HCT116 (cell line): Measurements from ENCODE around the gene HK1. TPM values are rescaled to one million over a fixed set of nuclear protein-coding genes. Genes with fewer than 3 reads are reported as not detected.

Experiments used
- ATAC-seq: fragments of 200-7000 bp; cut with Tn5 transposase; 2 replicates; pipeline ENCODE4 v1.9.1; 2020; ENCODE audit warnings: mild to moderate bottlenecking, moderate library complexity
- BruUV-seq: library from RNA; stranded (reverse); fragments of 400-500 nt; replicated peaks from 2 replicates; lab custom pipeline; 2021; lab: Mats Ljungman, UMichigan
- CTCF ChIA-PET: fragments of 300-600 bp; sonication (Branson Sonifier 250); formaldehyde crosslinking; loops from one replicate; lab custom pipeline; 2021; ENCODE audit warnings: antibody characterized with exemption; lab: Charles Lee
- POLR2A ChIA-PET: fragments of 300-600, 350-600 bp; sonication (Branson Sonifier 250); formaldehyde crosslinking; loops from one replicate; lab custom pipeline; 2021; ENCODE audit warnings: antibody characterized with exemption; lab: Charles Lee
- RAD21 ChIA-PET, 2 experiments: fragments of 300-600 bp; sonication (Branson Sonifier 250); formaldehyde crosslinking; loops; one replicate each; lab custom pipeline; 2023; ENCODE audit warnings: low total read pairs in 2 of 2; ENCODE audit not compliant: uncharacterized antibody in 2 of 2, unreplicated experiment in 2 of 2, low non-redundant PET in 1 of 2; lab: Charles Lee
- DNase-seq: peaks from one replicate; pipeline ENCODE4 v3.0.0-alpha.2; 2010; ENCODE audit warnings: low read depth, low spot score
- H2AFZ ChIP-seq: fragments of 200-600 bp; shearing (Covaris generic), sonication (generic); 2 replicates; pipeline ENCODE4 v1.6.1; 2017; ENCODE audit warnings: low read depth, mixed run types, mixed read lengths, antibody characterized with exemption, low read length; ENCODE audit not compliant: poor library complexity, severe bottlenecking
- H3K27ac ChIP-seq: 2 replicates; pipeline ENCODE4 v1.5.1; 2012; ENCODE audit warnings: low read depth, low read length
- H3K27me3 ChIP-seq: fragments of 200-600 bp; sonication (generic); 2 replicates; pipeline ENCODE4 v1.6.1; 2016; ENCODE audit warnings: mixed run types, low read length, mixed read lengths; ENCODE audit not compliant: insufficient read depth
- H3K36me3 ChIP-seq, 2 experiments: fragments of 200-500 bp in 1 of 2; fragments of 200-600 bp in 1 of 2; sonication (Bioruptor generic) in 1 of 2; sonication (generic) in 1 of 2; 2 replicates each; pipeline versions ENCODE4 v1.5.1 to v1.6.1; 2014 to 2016; ENCODE audit warnings: low read length in 2 of 2, inconsistent platforms in 1 of 2, mixed read lengths in 1 of 2, mixed run types in 1 of 2; ENCODE audit not compliant: insufficient read depth in 2 of 2, control insufficient read depth in 1 of 2
- H3K4me1 ChIP-seq, 2 experiments: fragments of 200-600 bp in 1 of 2; sonication (generic) in 1 of 2; 2 replicates each; pipeline versions ENCODE4 v1.5.1 to v1.6.1; 2012 to 2017; ENCODE audit warnings: low read length in 2 of 2, inconsistent platforms in 1 of 2, mild to moderate bottlenecking in 1 of 2, mixed read lengths in 1 of 2, mixed run types in 1 of 2, moderate library complexity in 1 of 2; ENCODE audit not compliant: insufficient read depth in 2 of 2, control insufficient read depth in 1 of 2
- H3K4me2 ChIP-seq: fragments of 200-600 bp; sonication (generic); 2 replicates; pipeline ENCODE4 v1.6.1; 2017; ENCODE audit warnings: mixed run types, low read length, mixed read lengths
- H3K4me3 ChIP-seq, 2 experiments: fragments of 200-600 bp in 1 of 2; sonication (generic) in 1 of 2; replicated peaks in 1 of 2; 2 replicates each; pipeline ENCODE4 v1.5.1; 2011 to 2016; ENCODE audit warnings: low read length in 2 of 2, control low read depth in 1 of 2, low read depth in 1 of 2, mild to moderate bottlenecking in 1 of 2, mixed read lengths in 1 of 2, mixed run types in 1 of 2
- H3K79me2 ChIP-seq: fragments of 200-600 bp; sonication (generic); 2 replicates; pipeline ENCODE4 v1.6.1; 2017; ENCODE audit warnings: mild to moderate bottlenecking, mixed run types, low read length, moderate library complexity, mixed read lengths; ENCODE audit not compliant: insufficient read depth
- H3K9ac ChIP-seq: fragments of 200-600 bp; sonication (generic); 2 replicates; pipeline ENCODE4 v1.6.1; 2016; ENCODE audit warnings: low read length, mixed read lengths
- H3K9me2 ChIP-seq: fragments of 200-600 bp; sonication (generic), shearing (Covaris generic); 2 replicates; pipeline ENCODE4 v1.6.1; 2017; ENCODE audit warnings: mixed run types, mild to moderate bottlenecking, moderate library complexity; ENCODE audit not compliant: insufficient read depth
- H3K9me3 ChIP-seq, 2 experiments: fragments of 200-500 bp in 1 of 2; fragments of 200-600 bp in 1 of 2; sonication (Bioruptor generic) in 1 of 2; sonication (generic) in 1 of 2; 2 replicates each; pipeline ENCODE4 v1.6.1; 2014 to 2017; ENCODE audit warnings: low read length in 2 of 2, mixed read lengths in 2 of 2, inconsistent platforms in 1 of 2, low read depth in 1 of 2, mild to moderate bottlenecking in 1 of 2, mixed run types in 1 of 2, moderate library complexity in 1 of 2; ENCODE audit not compliant: control insufficient read depth in 1 of 2, insufficient read depth in 1 of 2
- H4K20me1 ChIP-seq: fragments of 200-600 bp; sonication (generic), shearing (Covaris generic); 2 replicates; pipeline ENCODE4 v1.6.1; 2017; ENCODE audit warnings: mixed run types, mild to moderate bottlenecking, moderate library complexity; ENCODE audit not compliant: insufficient read depth
- CBX3 ChIP-seq: IDR thresholded peaks from 2 replicates; pipeline ENCODE4 v1.6.1; 2012; ENCODE audit warnings: low read depth
- CEBPB ChIP-seq: IDR thresholded peaks from 2 replicates; pipeline ENCODE4 v1.6.1; 2012; ENCODE audit warnings: low read depth
- CTCF ChIP-seq, 3 experiments: fragments of 200-600 bp in 1 of 3; sonication (generic) in 1 of 3; IDR thresholded peaks in 2 of 3; conservative IDR thresholded peaks in 1 of 3; 2 replicates each; pipeline ENCODE4 v1.5.1; 2012 to 2017; ENCODE audit warnings: low read depth in 2 of 3, low read length in 2 of 3, antibody characterized with exemption in 1 of 3, borderline replicate concordance in 1 of 3, control low read depth in 1 of 3, mild to moderate bottlenecking in 1 of 3, mixed read lengths in 1 of 3, mixed run types in 1 of 3, moderate library complexity in 1 of 3; ENCODE audit not compliant: insufficient read depth in 1 of 3
- EGR1 ChIP-seq: IDR thresholded peaks from 2 replicates; pipeline ENCODE4 v1.6.1; 2012; ENCODE audit warnings: low read depth
- ELF1 ChIP-seq: IDR thresholded peaks from 2 replicates; pipeline ENCODE4 v1.6.1; 2012; ENCODE audit warnings: low read depth, borderline replicate concordance
- FOSL1 ChIP-seq: IDR thresholded peaks from 2 replicates; pipeline ENCODE4 v1.6.1; 2012; ENCODE audit warnings: low read depth
- JUND ChIP-seq: IDR thresholded peaks from 2 replicates; pipeline ENCODE4 v1.6.1; 2012
- MAX ChIP-seq: IDR thresholded peaks from 2 replicates; pipeline ENCODE4 v1.6.1; 2012
- POLR2A ChIP-seq: IDR thresholded peaks from 2 replicates; pipeline ENCODE4 v1.7.0; 2011; ENCODE audit warnings: borderline replicate concordance; ENCODE audit not compliant: insufficient read depth, insufficient read length; ENCODE audit errors: extremely low read depth
- REST ChIP-seq: IDR thresholded peaks from 2 replicates; pipeline ENCODE4 v1.6.1; 2012; ENCODE audit warnings: low read depth
- SIN3A ChIP-seq: IDR thresholded peaks from 2 replicates; pipeline ENCODE4 v1.6.1; 2012; ENCODE audit warnings: low read depth
- SP1 ChIP-seq: IDR thresholded peaks from 2 replicates; pipeline ENCODE4 v1.6.1; 2012; ENCODE audit warnings: low read depth
- TCF7L2 ChIP-seq: IDR thresholded peaks from 2 replicates; pipeline ENCODE4 v1.7.0; 2011; ENCODE audit warnings: borderline replicate concordance, inconsistent platforms; ENCODE audit not compliant: insufficient read depth, insufficient read length; ENCODE audit errors: extremely low read depth
- YY1 ChIP-seq: IDR thresholded peaks from 2 replicates; pipeline ENCODE4 v1.6.1; 2011; ENCODE audit warnings: low read length, low read depth, moderate library complexity, mild to moderate bottlenecking; ENCODE audit not compliant: insufficient replicate concordance; ENCODE audit errors: extremely low read depth
- ZNF274 ChIP-seq: fragments of 200-500 bp; sonication (Bioruptor generic); IDR thresholded peaks from 2 replicates; pipeline ENCODE4 v1.6.1; 2014; ENCODE audit warnings: mild to moderate bottlenecking, low read depth, low read length, inconsistent platforms
- intact Hi-C: fragments of 100-400 bp; cut with micrococcal nuclease; formaldehyde crosslinking; loops from 2 replicates; pipeline ENCODE4 v1.10.0; 2022
- total RNA-seq: library from RNA; stranded (reverse); gene quantifications from one replicate; pipeline ENCODE4 v1.2.1, GENCODE V29; 2021; ENCODE audit not compliant: unreplicated experiment

The HK1 gene
- total RNA-seq, 1 experiment from 2014 or later: 50.3 TPM

GRCh38 chr10:69323622-69324021 lies 45.3 kb downstream of the HK1 start:
- Histone ChIP-seq H3K36me3 (no peaks in the 10 kb centered on the region), H3K9ac (no peak overlapping the region), H4K20me1 (no peaks in the 10 kb centered on the region), H3K4me3 (no peak overlapping the region), H3K27me3 (no peaks in the 10 kb centered on the region), H3K4me2 (no peak overlapping the region), H3K27ac (no peak overlapping the region), H3K79me2 (peaks cover 65% of the 10 kb centered on the region), H2AFZ (no peak overlapping the region), H3K4me1 (peaks cover 13 to 26% of the 10 kb centered on the region in 2 experiments; a peak in 3 of 4 replicates), H3K9me2 (no peaks in the 10 kb centered on the region), H3K9me3 (no peaks in the 10 kb centered on the region)
- ChIA-PET POLR2A (no interaction called here), RAD21 (no interaction called here), CTCF (interaction anchor here (0.7 to 1.2 kb wide), 2 partner anchors 10 to 184 kb away, joined by 3 to 4 read pairs; no protein-coding TSS in a partner anchor)
- TF ChIP-seq CEBPB: no peak
- no peak for TF ChIP-seq ZNF274
- no peak for TF ChIP-seq EGR1
- TF ChIP-seq CBX3: no peak
- TF ChIP-seq JUND: no peak
- TF ChIP-seq MAX: no peak
- TF ChIP-seq FOSL1: no peak
- TF ChIP-seq ELF1: no peak
- no peak for TF ChIP-seq YY1
- ATAC-seq (no peak), DNase-seq (no peak)
- BruUV-seq: no TSS peak
- intact Hi-C loops: no loop called here

- H3K9me3 ChIP-seq: no peaks in the 10 kb centered on the region
- H3K4me2 ChIP-seq: no peak overlapping the region
- POLR2A ChIA-PET: no interaction called here
- intact Hi-C loops: no loop called here
- no peaks in the 10 kb centered on the region for H3K9me2 ChIP-seq
- H3K4me3 ChIP-seq: no peak overlapping the region
- RAD21 ChIA-PET: no interaction called here
- no peaks in the 10 kb centered on the region for H3K27me3 ChIP-seq
- H3K27ac ChIP-seq: no peak overlapping the region
- H3K4me1 ChIP-seq: peaks cover 13 to 23% of the 10 kb centered on the region in 2 experiments; a peak in 3 of 4 replicates
- TF ChIP-seq TCF7L2: no peak
- no peak for TF ChIP-seq ZNF274
- no peak for TF ChIP-seq CBX3
- no peak for TF ChIP-seq SIN3A
- TF ChIP-seq CTCF (IDR thresholded peaks at IDR 0.05 in 2 of 3, conservative IDR thresholded peaks at IDR 0.05 in 1 of 3; ENCODE audit: borderline replicate concordance in 1 of 3, insufficient read depth in 1 of 3, low read depth in 2 of 3, low read length in 2 of 3): no peak
- TF ChIP-seq POLR2A: no peak
- no peak for TF ChIP-seq MAX
- TF ChIP-seq REST: no peak
- no peak for TF ChIP-seq JUND
- TF ChIP-seq SP1: no peak
- CTCF ChIA-PET: interaction anchor here (1.2 kb wide), 1 partner anchor 9 kb away, joined by 4 read pairs; no protein-coding TSS in a partner anchor
- DNase-seq (no peak), ATAC-seq (no peak)
- no peaks in the 10 kb centered on the region for H4K20me1 ChIP-seq
- no peaks in the 10 kb centered on the region for H3K36me3 ChIP-seq
- no TSS peak for BruUV-seq
- H2AFZ ChIP-seq: no peak overlapping the region
- no peak overlapping the region for H3K9ac ChIP-seq
- peaks cover 62% of the 10 kb centered on the region for H3K79me2 ChIP-seq
These were observed 46.3 kb downstream of the HK1 start for GRCh38 chr10:69324583-69324982.
